ENCODE results near the gene DPH1.

Gene DPH1

GRCh38 chr17:2017274-2017941 lies 12.5 kb upstream of the DPH1 start:
- no peak for DNase-seq (ENCODE audit: extremely low read depth, low read depth)
- no peak overlapping the region for H3K4me3 ChIP-seq (replicated peaks; ENCODE audit: low read depth, low read length)
- no peak for TF ChIP-seq CTCF (IDR thresholded peaks at IDR 0.05; ENCODE audit: low read depth, low read length, missing control alignments)

GRCh38 chr17:2018716-2019510 lies 11.0 kb upstream of the DPH1 start:
- no peak for TF ChIP-seq CTCF (IDR thresholded peaks at IDR 0.05; ENCODE audit: low read depth, low read length, missing control alignments)
- no peak overlapping the region for H3K4me3 ChIP-seq (replicated peaks; ENCODE audit: low read depth, low read length)
- no peak for DNase-seq (ENCODE audit: extremely low read depth, low read depth)

- DNase-seq (ENCODE audit: extremely low read depth, low read depth): no peak
- no peak overlapping the region for H3K4me3 ChIP-seq (replicated peaks; ENCODE audit: low read depth, low read length)
- TF ChIP-seq CTCF (IDR thresholded peaks at IDR 0.05; ENCODE audit: low read depth, low read length, missing control alignments): no peak
These were observed 10.2 kb upstream of the DPH1 start for GRCh38 chr17:2019723-2020122.

- no peak for TF ChIP-seq CTCF (IDR thresholded peaks at IDR 0.05; ENCODE audit: low read depth, low read length, missing control alignments)
- no peak for DNase-seq (ENCODE audit: extremely low read depth, low read depth)
- H3K4me3 ChIP-seq (replicated peaks; ENCODE audit: low read depth, low read length): no peak overlapping the region
These were observed 9.2 kb upstream of the DPH1 start for GRCh38 chr17:2020721-2021120.

GRCh38 chr17:2022647-2023240 lies 7.2 kb upstream of the DPH1 start:
- no peak for DNase-seq (ENCODE audit: extremely low read depth, low read depth)
- H3K4me3 ChIP-seq (replicated peaks; ENCODE audit: low read depth, low read length): no peak overlapping the region
- TF ChIP-seq CTCF (IDR thresholded peaks at IDR 0.05; ENCODE audit: low read depth, low read length, missing control alignments): no peak

- TF ChIP-seq CTCF (IDR thresholded peaks at IDR 0.05; ENCODE audit: low read depth, low read length, missing control alignments): no peak
- no peak overlapping the region for H3K4me3 ChIP-seq (replicated peaks; ENCODE audit: low read depth, low read length)
- DNase-seq (ENCODE audit: extremely low read depth, low read depth): no peak
These were observed 6.7 kb upstream of the DPH1 start for GRCh38 chr17:2023256-2023655.
